ENCODE measurements around the gene CYSRT1.
A peak's percentile ranks its signal among the peaks of the same experiment; 100 is the strongest.
"Not testable (repeated sequence)": the region's sequence is repeated elsewhere in the genome, so short reads cannot be mapped to it uniquely, and the experiment has no call there.

The CYSRT1 gene

GRCh38 chr9:137254624-137255447 lies 29.9 kb downstream of the CYSRT1 start, which contains the start of gene NELFB:
TSS of gene NELFB (plus strand) at chr9:137255327.
- peak; percentile 91 to 92 for DNase-seq

- no peak for DNase-seq
Observed at GRCh38 chr9:137255448-137256114, 30.6 kb downstream of the CYSRT1 start.

- no peak for DNase-seq
Observed at GRCh38 chr9:137256362-137256761, 31.4 kb downstream of the CYSRT1 start.

- DNase-seq: no peak
Observed at GRCh38 chr9:137256856-137257255, 31.9 kb downstream of the CYSRT1 start.

GRCh38 chr9:137262173-137262908 lies 37.4 kb downstream of the CYSRT1 start:
- DNase-seq: not testable (repeated sequence)

GRCh38 chr9:137262909-137263285 lies 37.9 kb downstream of the CYSRT1 start:
- no peak for DNase-seq

- DNase-seq: no peak
Observed at GRCh38 chr9:137263506-137263905, 38.5 kb downstream of the CYSRT1 start.

- no peak for DNase-seq
Observed at GRCh38 chr9:137264067-137264466, 39.1 kb downstream of the CYSRT1 start.

GRCh38 chr9:137265496-137266161 lies 40.7 kb downstream of the CYSRT1 start:
- DNase-seq: no peak

- DNase-seq: no peak
Observed at GRCh38 chr9:137266162-137266527, 41.2 kb downstream of the CYSRT1 start.

- DNase-seq: no peak
Observed at GRCh38 chr9:137266585-137267453, 41.8 kb downstream of the CYSRT1 start.

- DNase-seq: no peak
Observed at GRCh38 chr9:137267933-137268355, 43.0 kb downstream of the CYSRT1 start.

GRCh38 chr9:137268538-137269201 lies 43.7 kb downstream of the CYSRT1 start:
- DNase-seq: no peak

- no peak for DNase-seq
Observed at GRCh38 chr9:137269231-137269772, 44.3 kb downstream of the CYSRT1 start.

GRCh38 chr9:137270929-137271695 lies 46.1 kb downstream of the CYSRT1 start:
- DNase-seq: no peak

- no peak for DNase-seq
Observed at GRCh38 chr9:137271696-137272076, 46.7 kb downstream of the CYSRT1 start.

GRCh38 chr9:137272241-137273094 lies 47.5 kb downstream of the CYSRT1 start:
- no peak for DNase-seq

GRCh38 chr9:137273095-137273490 lies 48.1 kb downstream of the CYSRT1 start:
- DNase-seq: no peak

GRCh38 chr9:137273611-137274320 lies 48.8 kb downstream of the CYSRT1 start:
- no peak for DNase-seq
